ENCODE results near the gene ST7.
A peak's percentile ranks its signal among the peaks of the same experiment; 100 is the strongest.

Gene ST7

DNA sequence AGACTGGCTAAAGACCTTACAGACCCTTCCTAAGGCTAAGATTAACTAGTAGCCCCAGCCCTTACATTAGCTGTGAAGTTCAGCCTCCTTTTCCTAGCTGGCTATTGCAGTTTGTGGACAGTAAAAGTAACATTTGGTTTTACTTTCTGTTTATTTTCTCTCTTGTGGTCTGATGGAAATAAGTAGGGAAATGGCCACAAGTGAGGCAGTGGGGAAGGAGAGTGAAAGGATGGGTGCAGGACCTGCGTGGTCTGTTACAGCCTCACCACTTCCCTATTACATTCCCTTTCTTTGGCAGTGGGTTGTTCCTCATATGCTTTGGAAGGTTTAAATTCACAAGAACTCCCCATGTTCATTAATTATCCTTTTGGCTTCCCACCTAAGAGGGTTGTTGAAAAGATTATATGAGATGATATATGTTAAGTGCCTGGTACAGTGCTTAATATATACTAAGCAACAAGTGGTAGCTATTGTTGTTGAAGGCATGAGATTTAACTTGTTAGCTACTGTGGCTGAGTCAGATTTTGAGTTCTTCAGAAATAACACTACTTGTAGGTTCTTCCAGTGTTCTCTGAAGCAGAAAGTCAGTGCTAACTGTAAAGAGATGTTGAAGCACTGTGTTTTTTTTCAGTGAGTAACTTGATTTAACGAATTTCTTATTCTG lies 181.7 kb downstream of the ST7 start:
- DNase-seq, result no peak

DNA sequence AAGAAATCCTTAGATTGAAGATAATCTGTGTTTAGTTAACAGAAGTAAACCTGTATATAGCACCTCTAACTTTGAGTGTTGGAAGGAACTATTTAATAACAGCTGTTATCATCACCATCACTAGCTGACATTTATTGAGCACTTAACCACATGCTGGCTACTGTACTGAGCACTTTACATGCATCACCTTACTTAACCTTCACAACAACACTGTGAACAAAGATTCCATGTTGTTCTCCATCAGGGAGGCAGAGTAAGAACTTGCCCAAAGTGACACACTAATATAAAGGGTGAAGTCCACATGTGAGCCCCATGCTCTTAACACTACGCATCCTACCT lies 182.2 kb downstream of the ST7 start:
- no peak for DNase-seq

DNA sequence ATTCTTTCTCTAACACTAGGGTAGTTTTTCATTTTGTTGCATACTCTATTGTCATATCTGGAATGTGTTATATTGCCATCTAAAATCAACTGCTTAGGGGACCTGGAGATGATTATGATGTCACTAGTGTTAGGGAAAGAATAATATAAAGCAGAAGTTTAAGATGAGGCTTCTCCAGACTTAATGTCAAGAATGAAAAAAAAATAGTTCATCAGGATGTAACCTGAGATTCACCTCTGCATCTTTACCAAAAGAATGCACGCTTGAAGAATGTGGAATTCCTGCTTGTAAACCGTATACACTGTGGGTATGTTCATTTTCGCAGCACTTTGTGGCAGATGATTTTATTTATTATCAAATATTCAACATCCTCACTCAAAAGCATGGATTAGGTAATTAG lies 184.6 kb downstream of the ST7 start:
- no peak for DNase-seq

DNA sequence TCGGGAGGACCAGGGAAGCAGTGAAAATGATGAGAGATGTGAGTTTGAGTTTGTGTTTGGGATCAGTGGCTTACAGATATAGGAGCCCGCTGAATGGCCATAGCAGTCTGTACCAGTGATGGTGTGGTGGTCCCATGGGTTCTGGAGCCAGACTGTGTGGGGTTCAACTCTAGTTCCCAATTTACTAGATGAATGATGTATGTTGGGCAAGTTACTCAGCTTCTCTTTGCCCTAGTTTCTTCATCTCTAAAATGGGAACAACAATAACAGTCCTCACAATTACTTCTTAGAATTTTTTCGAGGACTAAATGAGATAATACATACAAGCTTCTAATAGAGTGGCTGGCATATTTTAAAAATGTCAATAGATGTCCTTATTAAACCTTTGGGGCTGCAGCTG lies 185.2 kb downstream of the ST7 start:
- DNase-seq, result no peak

DNA sequence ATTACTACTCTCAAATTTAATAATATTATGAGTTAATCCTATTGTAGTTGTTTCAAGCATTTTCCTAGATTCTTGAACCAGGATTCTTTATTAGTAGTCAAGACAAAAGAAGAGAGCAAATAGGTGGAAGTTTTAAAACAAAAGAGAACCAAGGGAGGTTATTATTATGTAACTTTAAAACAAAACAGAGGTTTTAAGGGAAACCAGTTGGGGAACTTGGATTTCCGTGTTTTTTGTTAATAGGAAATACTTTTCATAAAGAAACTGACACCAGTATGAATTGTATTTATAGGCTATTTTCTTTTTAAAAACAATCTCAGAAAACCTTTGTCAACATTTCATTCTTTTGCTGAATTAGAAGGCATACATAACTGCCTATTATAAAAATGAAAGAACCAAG lies 185.7 kb downstream of the ST7 start:
- no peak for DNase-seq

DNA sequence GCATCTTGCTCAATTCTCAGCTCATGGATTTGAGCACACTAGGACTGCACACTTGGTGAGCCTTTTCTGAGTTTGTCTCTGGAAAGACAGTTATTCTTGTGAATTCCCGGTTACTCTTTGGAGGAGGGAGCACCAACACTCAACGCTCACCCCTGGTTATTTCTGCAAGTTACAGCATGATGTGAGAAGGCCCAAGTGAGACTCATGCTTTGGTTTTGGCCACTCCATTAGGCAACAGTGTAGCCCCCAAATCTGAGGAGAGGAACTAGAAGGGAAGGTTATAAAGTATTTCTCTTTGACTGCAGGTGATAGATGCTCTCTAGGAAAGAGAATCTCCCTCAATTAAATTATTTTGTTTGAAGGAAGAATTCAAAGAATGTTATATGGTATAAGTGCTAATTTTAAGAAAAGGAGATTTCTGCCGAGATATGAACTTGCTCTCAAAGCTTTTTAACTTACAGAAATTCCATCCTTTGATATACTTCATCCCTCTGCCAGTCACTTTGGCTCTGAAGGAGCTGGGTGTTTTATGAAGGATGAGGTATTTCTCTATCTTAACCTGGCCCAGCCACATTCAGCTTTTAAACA lies 186.2 kb downstream of the ST7 start:
- no peak for DNase-seq

DNA sequence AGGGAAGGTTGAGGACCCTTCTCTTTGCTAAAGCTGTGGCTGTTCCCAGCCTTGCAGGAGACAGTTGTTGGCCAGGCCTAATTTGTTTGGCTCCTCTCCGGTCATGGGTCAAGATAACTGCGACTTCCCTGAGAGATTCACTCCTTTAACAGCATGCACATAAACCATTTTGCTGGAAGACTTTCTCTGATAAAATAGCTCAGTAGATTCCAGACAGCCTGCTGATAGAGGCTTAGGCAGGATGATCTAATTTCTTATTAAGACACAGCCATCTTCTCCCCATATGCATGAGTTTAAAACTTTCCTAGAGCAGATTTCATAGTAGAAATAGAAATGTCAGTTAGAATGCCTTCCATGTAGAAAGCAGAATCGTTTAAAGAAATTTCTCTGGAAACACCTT lies 187.6 kb downstream of the ST7 start:
- no peak for DNase-seq

DNA sequence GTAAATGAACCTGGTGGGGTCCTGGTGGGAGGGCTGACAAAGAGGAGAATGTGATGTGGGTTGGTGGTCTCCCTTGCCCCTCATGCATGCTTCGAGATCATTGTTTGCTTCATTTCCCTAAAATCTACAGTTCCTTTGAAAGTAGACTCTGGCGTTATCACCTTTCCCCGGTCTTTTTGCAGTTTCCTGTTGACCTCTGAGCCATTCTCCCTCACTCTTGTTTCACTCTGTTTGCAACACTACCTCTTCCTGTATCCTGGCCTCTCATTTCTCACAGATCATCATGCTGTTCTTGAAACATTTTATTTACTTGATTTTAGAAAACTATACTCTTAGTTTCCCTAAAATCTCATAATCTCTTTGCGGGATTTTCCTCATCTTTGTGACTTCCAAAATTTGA lies 189.8 kb downstream of the ST7 start:
- no peak for DNase-seq

DNA sequence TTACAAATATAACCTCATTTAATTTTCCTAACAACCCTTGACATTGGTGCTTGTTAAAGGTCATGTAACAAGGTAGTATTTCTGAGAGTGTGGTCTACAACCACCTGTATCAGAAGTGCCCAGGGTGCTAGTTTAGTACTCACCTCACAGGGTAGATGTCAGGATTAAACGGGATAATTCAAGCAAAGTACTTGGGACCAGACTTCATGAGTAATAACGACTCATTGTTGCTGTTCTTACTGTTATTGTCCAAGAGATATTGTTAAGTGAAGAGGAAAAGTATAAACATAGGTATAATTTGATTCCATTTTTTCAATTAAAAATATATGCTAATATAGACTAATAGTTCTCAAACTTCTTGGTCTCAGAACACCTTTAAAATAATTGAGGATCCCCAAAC lies 190.3 kb downstream of the ST7 start:
- no peak for DNase-seq

DNA sequence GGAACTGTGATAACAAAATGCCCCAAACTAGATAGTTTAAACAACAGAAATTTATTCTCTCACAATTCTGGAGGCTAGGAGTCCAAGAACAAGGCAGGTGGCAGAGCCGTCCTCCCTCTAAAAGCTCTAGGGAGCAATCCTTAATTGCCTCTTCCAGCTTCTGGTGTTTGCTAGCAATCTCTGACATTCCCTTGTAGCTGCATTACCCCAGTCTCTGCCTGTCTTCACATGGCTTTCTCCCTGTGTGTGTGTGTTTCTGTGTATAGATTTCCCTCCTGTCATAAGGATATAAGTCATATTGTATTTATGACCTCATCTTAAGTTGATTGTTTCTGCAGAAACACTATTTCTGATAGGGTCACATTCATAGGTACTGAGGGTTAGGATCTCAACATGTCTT lies 192.0 kb downstream of the ST7 start:
- no peak for DNase-seq

DNA sequence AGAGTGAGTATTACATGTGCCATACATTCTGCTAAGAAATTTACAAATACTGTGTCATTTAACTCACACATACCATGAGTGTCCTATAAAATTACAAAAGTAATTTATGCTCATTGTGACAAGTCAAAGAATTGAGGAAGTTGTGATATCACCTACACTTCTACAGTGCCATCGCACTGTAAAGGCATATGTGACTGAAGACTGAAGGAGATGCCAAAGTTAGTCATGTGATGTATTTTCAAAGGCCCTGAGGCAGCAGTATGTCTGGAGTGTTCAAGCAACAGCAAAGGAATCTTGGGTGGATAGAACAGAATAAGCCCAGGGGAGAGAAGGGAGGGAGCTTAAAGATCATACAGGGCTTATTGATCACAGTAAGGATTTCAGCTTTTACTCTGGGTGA lies 192.8 kb downstream of the ST7 start:
- DNase-seq, result no peak

DNA sequence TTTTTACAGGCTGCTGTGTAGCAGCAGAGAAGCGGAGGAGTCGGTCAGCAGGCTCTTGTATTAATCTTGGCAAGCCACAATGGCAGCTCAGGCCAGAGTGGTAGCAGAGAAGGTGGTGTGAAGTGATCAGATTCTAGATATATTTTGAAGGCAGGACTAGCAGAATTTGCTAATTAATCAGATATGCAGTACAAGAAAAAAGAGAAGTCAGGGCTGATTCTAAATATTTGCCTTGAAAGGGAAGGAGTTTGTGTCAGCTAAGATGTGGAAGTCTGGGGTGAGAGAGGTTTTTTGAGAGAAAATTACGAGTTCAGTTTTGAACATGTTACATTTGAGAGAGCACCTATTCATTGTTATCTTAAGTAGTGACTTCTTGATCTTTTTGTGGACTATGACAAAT lies 193.2 kb downstream of the ST7 start:
- DNase-seq, result no peak

DNA sequence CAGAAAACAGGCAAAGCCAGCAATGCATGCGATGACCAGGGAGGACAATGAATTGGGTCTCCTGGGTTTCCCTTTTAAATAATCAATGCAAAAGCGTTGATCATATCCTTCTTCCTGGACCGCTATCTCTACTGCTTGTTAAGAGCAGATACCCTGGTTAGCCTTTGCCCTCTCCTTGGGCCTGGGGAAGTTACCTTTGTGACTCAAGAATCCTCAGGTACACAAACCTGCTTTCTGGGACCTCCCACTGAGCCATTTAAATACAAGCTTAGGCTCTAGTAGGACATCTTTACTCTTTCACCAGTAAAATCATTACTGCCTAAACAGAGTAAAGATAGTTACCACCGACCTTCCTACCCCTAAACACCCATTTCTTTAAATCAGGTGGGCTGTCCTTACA lies 195.7 kb downstream of the ST7 start:
- no peak for DNase-seq

DNA sequence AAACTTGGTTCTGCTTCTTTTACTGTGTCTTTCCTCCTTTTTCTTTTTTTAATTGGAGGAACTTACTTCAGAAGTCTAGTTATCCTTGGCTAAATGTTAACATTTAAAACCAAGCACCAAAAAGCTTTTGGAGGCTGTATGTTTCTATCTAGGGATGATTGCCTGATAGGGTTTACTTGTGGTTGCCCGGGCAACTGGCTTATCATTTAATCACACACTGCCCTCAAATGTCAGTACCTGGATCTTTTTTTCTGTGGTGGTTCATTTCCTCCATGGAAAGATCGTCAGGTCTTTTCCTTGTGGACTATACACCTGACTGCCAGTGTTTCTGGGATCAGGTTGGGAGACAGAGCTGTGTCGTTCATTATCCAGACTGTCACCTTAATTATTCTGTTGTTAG lies 196.4 kb downstream of the ST7 start:
- no peak for DNase-seq

DNA sequence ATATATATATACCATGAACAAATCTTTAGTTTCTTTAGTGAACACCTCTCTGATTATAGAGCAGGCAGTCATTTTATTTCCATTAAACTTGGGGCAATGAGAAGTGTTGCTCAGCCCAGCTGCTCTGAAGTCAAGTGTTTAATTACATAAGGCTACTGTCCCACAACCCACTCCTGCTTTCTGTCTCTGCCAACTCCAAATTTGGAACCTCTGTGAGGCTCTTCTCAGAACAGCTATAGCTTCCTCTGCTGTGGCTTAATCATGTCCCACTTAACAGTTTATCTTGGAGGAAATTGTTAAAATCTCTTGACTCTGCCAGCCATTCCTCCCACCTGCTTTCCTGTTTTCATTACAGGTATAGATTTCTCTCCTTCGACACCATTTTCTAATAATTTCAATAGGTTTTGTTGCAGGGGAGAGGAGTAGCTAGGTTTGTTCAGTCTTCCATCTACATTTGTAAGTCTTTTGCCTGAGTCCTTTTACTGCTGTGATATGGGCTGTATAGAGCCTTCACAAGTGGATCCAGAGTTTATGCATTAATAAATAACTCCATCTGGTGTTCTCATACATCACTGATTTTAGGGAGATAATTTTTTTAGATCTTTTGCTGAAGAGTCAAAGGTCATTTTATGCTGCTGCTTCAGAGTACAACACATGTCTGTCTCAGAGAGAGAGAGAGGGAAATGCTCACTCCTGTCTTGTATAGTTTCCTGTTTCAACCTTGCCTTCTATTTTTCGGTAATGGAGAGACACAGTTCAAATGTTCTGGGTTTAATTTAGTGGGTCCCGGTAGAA lies 199.1 kb downstream of the ST7 start:
- no peak for DNase-seq

DNA sequence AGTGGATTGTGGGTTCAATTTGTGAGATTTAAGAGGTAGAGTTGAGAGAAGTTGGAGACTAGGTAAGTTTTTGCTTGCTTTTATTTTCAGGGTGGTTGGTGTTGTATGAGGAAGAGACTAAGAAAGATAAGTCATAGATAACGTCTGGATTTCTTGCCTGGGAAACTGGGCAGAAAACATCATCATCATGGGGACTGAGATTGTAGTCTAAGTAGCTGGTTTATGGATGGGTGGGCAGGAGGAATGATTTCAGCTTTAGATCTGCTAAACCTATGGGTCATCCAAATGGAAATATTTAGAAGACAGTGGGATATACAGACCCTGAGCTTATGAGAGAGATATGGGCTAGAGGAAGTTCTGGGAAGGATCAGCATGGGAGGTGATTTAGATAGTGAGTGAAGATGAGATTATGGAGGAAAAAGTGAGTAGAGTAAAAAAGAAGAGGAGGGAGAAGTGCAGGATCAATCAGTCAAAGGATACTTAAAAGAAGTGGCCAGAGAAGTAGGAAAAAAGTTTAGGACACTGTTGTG lies 199.8 kb downstream of the ST7 start:
- no peak for DNase-seq

DNA sequence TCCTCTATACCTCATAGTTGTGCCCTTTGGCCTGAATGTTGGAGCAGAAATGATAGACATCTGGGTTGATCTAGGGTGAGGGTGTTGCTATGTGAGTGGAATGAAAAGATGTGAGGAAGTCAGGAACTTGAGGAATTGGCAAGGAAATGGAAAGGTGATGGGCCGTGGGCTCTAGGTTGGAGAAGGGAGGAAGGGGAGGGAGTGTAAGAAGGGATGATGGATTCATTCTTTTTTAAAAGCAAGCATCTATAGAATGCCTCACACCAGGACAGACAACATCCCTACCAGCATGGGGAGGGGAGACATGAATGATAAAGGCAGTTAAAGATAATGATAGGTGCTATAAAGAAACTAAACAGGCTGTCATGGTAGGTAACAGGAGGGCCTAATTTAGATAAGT lies 201.4 kb downstream of the ST7 start:
- DNase-seq, result no peak

DNA sequence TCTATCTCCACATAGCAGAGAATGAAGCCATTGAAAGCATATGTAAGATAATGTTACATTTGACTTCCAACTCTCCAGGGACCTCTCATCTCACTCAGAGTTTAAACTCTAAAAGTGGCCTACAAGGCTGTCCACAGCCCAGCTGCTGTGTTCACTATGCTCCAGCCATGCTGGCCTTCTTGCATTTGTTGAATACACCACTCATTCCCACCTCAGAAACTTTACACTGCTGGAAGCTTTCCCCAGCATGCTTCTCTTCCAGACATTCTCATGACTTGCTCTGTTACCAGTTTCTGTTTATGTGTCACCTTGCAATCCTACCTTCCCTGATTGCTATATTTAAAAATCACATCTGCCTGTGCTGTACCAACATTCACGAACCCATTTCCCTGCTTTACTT lies 202.4 kb downstream of the ST7 start:
- DNase-seq, result no peak

DNA sequence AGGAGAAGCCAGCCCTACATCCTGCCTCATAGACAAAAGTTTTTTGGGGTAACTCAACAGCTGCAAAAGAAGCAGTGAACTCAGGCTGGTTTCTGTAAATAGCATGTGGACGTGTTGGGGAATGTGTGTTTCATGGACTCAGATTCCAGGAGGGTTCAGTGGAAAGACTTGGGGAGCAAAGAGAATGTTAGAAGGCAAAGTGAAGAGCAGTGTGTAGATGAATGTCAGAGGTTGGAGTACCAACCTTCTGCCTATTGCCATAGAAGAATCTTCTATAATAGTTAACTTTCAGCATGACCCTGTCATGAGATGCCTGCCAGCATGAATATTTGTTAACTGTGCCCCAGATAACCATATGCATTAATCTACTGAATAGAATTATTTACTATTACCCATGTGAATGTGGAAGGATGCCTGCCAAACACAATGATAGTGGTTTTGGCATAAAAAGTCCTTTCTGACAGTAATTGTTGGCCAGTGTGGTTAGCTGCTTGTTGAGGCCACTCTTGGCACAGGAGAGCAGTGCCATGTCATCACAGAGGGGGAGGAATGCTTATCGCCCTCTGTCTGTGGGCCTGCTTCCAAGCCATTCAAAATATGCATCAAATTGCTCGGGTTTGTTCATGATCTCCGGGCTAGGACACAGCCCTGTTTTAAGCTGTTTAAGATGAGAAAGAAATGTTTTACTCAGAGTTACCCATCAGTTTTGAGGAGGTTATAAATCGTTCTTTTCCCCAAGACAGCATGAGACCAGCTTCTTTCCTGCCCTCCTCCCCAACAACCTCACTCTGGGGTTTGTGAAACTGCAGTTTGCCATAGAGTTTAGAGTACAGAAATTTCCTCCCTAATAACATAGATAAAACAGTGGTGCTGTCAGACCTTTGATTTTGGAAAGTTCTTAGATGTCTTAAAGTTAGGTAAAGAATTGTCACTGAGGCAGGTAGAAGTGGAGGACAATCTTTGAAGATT lies 204.2 kb downstream of the ST7 start:
- peak; percentile 8 for DNase-seq

DNA sequence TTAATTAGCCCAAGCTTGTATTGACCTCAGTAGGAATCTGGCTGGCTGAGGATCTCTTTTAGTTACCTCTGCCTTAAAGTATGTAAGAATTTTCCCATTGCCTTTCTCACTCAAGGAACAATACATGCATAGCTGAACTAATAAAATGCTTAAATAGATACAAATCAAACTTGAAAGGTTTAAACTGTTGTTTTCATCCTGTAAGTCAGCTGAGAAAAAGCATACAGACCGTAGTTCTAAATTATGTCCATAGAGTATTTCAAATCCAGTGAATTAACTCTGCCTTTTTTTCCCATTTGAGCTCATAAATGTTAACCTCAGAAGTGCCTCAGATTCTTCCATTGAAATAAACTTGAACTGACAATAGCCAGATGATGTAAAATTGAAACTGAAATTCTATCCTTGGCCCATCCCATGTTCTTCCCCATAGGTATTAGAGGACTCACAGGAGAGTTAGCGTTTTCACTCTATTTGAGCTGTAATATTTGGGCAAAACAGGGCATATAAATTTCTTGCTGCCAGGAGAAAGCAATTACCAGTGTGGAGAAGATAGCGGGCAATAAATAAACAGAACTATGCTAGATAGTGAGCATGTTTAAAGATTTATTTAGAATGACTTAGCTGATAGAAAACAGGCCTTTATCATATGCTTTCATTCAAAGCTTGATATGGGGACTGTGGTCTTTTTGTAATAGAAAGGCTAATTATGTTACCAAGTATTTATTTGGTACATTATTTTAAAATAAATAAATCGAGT lies 205.8 kb downstream of the ST7 start:
- DNase-seq, result no peak

DNA sequence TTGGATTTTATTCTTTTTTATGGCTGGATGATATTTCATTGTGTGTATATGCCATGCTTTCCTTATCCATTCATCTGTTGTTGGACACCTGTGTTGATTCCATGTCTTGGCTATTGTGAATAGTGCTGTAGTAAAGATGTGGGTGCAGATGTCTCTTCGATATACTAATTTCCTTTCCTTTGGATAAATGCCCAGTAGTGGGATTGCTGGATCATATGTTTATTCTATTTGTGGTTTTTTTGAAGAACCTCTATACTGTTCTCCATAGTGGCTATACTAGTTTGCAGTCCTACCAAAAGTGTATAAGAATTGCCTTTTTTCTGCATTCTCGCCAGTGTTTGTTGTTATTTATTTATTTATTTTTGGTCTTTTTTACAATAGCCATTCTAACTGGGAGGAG lies 209.8 kb downstream of the ST7 start:
- no peak for DNase-seq

DNA sequence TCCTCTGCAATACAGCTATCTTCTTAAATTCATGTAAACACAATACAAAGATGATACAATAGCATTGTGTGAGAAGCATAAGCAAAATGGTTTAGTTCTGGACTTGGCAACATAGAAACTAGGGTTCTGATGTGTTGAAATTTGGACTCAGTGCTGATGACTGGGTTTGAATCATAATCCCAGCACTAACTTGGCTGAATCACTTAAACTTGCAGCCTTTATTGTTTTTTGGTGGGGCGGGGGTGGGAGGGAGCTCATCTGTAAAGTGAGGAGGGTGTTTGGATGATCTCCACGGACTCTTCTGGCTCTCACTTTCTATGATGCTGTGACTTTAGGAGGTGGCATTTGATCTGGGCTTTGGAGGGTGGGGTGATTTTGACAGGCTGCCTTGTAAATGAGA lies 211.3 kb downstream of the ST7 start:
- DNase-seq, result no peak
